Activated T-cell treated with anti-CD3 and anti-CD28 coated beads for 48 hours (primary cell): ENCODE data around the gene CREB5.
A peak's percentile ranks its signal among the peaks of the same experiment; 100 is the strongest.

ENCODE experiments used
- DNase-seq: peaks from one replicate; pipeline ENCODE4 v3.0.0-alpha.2; 2020; ENCODE audit warnings: low read depth

The CREB5 gene

DNA sequence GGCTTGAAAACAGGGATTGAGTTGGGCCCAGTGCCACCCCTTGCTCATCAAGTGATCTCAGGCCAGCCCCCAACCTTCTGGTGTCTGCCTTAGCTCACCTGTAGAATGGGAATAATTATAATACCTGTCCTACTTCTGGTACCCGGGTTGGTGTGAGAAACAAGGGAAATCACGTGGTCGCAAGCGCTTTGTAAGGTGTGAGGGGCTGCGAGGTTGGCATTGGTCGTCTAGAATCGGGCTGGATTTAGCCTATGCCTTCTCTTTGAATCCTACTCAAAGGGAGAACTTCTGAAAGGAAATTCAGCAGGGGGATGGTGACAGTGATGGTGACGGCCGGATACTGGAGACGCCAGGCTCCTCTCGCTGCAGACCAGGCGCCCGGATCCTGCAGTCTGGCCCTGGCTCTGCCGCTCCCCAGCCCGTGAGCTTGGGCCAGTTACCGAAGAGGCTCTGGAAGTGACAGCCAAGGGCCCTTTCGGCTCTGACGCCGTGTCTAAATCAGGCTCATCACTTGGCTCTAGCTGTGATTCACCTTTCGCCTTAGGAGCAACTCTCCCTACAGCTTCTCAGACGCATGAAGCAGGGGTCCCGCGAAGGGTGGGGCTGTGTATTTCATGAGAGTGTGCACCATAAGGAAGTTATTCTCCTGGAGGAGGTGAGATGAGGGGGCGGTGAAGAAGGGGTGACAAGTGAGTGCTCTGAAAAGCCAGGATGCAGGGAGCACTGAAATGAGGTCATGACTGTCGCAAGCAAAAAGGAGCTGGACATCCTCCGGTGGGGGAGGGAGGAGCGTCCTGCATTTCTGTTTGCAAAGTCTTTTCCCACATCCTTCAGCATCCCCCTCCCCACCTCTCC is 4.0 kb upstream of the CREB5 start:
- DNase-seq: no peak

DNA sequence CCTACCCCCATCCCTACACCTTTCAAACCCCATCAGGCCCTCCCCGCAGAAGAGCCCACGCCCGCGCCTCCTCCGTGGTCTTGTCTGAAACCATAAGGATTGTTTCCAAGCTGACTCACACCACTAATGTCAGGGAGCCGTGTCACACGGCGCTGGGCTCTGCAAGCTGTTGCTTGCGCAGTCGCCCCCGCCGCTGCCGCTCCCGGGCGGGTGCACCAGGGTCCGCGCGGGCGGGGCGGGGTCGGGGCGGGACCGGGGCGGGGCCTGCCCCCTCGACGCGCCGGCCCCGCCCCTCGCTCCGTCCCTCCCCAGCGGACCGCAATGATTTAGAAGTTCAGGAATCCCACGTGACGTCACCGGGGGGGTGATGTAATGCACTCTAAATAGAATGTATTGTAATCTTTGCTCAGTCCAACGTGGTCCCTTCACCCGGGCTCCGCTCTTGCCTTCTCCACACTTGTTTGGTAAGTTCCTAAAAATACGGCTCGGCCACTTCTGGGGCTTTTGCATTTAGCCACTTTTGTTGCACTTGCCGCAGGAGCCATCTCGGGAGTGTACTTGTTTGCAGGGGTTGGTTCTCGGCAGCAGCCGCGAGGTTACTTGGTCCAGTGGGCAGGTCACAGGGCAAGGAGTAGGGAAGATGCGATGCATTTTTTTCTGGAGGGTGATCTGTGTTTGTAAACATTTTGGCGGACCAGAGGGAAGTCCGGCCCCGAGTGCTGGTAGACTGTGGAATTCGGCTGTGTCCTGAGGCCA is 3.2 kb upstream of the CREB5 start:
- peak; percentile 68 for DNase-seq

DNA sequence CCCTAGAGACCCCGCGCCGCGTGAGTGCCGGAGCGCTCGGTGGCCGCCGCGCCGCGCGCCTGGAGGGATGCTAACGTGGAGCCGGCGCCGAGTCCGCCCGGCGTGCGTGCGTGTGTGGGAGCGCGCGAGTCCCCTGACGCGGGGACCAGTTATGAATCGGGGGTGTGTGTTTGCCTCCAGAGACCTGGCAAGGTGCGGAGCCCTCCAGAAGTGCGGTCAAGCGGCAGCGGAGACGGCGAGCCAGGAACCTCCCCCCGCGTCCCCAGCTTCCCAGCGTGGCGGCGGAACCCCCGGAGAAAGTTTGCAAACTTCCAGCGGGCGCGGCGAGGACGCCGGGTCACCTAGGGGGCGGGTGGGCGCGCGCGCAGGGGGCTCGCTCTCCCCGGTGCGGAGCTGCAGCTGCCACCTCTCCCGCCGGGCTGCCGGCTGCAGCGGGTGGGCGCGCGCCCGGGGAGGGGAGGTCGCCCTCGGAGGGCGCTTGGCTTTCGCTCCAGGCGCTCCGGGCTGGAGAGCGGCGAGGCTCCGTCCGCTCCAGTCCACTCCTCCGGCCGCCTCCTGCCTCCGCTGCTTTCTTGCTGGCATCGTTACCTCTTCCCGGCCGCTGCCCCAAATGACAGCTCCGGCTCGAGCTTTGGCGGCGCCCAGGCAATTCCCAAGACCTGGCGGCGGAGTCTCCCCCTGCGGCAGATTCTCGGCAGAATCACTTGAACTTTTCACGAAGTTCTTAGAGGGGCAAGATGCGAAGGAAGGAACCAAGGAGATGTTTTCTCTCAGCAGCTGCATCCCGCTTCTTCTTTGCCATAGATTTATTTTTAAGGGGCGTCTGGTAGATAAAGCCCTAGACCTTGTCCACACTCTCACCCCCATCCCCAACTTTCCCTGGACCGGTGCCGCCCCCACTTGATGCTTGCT is 2.3 kb upstream of the CREB5 start:
- DNase-seq: no peak

DNA sequence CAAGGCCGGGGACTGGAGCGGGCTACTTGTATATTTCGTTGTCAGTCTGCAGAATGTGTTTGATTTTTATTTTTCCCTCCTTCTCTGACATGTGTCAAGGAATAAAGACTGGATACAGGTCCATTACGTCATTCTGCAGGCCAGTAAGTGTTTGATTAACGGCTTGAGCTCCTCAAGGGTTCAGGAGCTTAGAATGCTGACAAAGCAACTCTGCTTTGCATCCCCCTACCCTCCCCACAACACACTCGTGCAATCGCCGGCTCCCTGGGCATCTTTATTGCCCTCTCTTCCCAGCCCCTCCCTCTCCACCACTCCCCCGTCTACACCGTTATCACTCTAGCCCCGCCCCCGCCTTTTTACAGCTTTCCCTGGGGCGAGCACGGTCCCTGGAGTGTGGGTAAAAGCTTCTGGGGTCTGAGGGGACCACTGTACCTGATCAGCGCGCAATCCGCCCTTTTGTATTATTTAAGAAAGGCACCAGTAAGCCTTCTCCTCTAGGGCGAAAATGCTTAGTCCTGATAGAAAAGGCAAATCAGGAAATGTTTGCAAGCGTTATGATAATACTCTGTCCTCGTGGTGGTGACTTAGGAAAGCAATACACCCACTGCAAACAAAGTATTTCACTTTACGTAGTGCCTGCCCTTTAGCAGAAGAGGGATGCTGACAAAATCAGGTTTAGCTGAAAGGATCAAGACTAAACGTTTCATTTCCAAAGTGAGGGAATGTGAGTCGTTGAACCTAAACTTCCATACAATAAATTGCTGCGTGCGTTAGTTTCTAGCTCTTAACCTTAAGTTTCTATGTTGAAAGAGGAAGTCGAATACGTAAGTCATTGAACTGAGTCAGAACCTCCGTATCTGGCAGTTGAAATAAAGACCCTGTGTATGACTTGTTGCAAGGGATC is 1.4 kb upstream of the CREB5 start:
- no peak for DNase-seq

DNA sequence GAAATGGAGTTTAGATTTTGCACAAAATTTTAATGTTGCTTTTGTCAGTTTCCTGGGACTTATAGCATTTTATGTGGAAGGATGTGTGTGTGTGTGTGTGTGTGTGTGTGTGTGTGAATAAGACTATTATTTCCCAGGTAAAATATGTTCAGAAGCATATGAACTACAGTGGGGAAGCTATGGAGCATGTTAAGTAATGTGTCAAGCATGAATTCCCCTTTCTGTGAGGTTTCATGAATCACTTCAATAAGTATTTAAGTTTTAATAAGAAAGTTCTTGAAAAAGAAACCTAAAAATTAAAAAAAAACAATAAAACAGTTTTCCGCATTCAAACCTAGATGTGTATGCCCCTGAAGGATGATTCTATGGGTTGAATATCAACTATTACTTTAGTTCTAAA is 693 bp downstream of the CREB5 start:
- DNase-seq: no peak

DNA sequence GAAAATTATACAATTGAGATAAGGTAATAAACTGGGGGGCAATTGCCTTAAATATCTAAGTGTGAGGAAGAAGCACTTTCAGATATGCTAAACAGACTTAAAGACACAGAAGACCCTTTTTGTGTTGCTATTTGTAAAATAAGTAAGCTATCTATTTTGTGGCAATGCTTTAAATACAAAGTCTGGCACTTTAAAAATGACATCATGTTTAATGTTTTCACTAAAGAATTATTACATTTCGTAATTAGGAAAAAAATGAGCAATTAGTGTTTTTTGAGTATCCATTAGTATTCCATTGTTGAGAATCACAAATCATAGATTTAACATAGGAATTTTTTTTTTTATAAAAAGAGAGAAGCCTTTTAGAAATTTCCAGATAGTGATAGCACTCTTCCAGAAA is 2.1 kb downstream of the CREB5 start:
- no peak for DNase-seq

DNA sequence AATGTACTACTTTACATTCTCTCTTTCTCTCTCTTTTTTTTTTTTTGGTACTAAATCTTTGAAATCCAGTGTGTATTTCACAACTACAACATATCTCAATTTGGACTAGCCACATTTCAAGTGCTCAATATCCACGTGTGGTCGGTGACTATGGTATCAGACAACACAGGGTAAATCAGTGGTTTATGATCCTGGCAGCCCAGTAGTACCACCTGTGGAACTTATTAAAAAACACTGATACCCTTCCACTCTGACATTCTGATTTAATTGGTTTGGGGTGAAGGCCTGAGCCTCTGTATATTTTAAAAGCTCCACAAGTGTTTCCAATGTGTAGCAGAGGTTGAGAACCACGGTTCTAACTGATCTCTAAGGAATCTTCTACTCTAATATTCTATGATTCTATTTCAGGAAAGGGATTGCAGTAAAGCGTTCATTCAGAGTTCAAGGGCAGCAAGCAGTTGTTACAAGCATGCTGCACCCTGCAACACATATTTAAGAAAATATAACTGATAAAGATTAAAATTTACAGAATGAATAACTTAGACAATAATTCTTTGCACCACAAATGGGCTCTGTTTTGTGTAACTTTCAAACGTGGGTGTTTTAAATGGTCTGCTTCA is 5.1 kb downstream of the CREB5 start:
- DNase-seq: no peak

DNA sequence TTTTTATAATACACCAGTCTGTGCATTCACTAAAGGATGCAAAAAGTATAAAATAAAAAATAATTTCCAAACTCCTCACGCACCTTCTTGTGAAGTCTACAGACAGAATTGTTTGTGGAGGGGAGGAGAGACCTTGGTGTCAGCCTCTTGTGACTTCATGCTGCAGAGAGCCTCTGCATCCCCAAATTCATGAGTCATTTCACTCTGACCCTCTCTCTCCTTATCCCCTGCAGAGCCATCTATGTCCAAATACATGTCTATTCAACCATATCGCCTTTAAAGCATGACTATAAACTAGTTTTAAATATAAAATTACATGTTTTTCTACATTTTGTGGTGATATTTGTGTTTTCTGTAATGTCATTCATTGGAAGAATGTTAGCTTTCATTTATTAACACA is 6.0 kb downstream of the CREB5 start:
- DNase-seq: no peak

DNA sequence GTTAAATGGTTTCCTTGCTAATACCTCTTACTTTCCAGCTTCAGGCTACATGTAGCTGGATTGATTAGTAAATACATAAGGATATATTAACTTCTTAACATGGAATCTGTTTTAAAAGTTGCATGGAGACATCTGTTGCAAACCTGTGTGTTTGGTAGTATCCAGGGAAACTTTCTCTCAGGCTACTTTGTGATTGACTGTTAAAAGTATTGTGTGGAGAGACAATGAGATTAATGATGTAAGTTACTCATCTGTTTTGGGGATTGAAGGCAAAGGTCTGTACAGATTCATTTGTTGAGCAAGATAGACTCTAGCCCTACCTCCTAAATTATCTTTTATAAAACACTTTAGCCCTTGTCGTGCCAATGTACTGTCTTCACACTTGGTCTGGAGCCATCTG is 6.6 kb downstream of the CREB5 start:
- DNase-seq: no peak

DNA sequence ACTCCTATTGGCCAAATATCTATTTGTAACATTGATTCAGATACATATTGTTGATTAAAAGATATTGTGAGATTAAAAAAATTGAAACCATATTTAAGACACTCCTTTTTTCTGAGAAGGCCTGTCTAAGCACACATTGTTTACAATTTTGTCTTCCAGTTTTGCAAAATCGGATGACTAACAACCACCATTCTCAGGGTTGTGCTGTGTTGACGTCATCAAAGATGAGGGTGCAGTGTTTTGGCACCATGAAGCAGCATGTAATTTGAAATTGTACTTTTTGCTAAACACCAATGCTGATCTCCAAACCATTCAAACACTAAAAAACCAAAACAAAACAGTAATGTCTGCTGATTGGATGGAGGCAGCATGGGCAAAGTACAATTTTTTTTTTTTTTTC is 7.4 kb downstream of the CREB5 start:
- no peak for DNase-seq

DNA sequence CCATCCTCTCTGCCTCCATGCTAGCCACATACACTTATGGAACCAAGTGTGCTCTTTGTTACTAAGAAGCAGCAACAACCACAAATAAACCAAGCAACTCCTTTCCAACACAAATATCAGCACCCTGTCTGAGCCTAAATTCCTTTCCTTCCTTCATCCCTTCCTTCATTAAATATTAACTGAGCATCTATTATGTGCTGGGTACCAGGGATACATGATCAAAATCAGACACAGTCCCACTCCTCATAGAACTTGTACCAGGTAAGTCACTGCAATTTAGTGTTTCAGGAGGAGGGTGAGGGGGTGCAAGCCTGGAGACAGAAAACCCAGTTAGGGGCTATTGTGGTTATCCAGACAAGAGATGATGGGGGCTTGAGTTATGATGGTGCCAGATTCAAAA is 10.8 kb downstream of the CREB5 start:
- DNase-seq: no peak

DNA sequence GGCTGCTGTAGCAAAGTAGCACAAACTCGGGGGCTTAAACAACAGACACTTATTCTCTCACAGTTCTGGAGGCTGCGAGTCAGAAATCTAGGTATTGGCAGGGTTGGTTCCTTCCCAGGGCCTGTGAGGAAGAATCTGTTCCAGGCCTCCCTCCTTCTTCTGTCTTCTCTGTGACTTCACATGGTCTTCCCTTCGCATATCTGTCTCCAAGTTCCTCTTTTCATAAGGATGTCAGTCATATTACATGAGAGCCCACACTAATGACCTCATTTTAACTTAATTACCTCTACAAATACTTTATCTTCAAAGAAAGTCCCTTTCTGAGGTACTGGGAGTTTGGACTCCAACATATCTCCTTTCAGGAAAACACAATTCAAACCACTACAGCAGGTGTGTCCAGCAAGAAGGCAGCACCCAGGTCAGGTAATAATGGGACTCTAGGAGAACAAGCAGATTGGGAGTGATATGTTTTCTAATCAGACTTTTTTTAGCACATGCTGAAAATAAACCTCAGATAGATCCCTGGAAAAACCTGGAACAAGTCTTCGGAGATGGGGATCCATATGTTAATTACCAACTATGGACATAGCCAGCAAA is 11.7 kb downstream of the CREB5 start:
- DNase-seq: no peak

DNA sequence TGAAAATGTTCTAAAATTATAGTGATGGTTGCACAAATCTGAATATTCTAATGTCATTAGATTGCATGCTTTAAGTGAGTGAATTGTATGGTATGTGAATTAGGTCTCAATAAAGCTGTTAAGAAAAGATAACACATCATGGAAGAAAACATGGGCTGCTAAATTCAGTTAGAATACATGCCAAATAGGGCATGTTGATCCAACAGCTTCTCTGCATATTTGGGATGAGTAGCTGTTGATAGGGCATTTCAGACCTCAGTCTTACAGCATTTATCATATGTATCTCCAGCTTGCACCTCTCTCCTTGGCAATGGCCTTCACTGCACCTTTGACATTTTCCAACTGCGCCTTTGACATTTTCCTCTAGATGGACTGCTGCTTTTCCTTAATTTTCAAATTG is 13.2 kb downstream of the CREB5 start:
- no peak for DNase-seq

DNA sequence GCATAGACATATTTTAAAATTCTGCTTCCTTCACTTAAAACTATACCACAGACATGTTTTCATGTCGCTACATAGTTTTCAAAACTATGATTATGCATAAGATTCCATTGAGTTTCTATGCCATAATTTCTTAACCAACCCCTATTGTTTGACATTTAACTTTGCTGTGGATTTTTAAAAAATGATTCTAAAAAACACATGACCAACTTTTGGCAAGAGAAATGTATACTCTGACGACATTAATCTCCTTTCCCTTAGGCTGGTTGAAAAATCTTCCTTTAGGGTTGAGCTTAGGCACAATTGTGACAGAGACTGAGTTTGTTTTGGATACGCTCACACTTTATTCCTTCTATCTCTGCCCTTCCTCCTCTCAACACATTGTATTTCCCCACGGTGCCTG is 14.9 kb downstream of the CREB5 start:
- no peak for DNase-seq

DNA sequence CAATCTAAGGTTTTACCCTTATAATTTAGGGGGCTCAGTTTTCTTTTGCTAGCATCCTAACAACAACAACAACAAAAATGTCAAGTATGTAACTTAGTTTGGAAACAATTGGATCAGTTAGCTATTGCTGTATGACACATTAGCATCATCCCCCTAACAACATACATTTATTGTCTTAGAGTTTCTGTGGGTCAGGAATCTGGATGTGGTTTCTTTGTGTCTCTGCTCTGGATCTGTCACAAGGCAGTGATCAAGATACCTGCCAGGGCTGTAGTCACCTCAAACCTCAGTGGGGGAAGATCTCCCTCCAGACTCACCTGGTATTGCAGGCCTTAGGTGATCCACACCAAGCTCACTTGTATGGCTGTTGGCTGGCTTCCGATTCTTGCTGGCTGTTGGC is 18.3 kb downstream of the CREB5 start:
- no peak for DNase-seq

DNA sequence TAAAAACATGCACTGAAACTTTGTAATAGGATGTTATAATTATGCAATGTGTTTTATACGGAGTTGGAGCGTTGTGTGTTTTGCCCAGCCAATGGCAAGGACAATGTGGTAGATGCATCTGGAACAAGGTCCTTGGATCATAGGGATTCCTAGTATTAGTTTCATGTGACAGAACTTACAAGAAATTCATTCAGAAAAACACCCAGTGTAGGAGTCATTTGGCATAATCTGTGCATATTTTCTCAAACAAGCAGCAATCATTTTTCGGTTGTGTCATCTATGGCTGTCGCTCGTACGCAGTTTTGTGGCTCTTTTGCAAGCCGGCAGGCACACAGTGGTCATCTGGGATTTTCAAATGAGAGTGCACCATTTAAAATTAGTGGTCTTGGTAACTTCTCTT is 19.8 kb downstream of the CREB5 start:
- no peak for DNase-seq

DNA sequence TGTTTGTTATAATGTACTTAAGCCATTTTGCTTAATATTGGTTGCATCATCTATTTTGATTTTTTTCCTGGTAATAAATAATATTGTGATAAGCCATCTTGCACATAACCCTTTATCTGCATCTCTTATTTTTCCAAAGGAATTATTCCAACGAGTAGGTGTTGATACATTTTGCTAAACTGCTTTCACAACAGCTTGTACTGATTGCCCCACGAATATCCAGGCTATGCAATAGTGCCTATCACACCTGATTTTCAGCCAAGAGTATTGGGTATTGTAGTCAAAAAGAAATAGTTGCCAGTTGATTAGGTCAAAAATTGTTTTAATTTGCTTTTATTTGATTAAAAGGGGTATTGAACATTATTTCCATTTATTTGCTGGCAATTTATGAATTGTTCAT is 20.7 kb downstream of the CREB5 start:
- DNase-seq: no peak

DNA sequence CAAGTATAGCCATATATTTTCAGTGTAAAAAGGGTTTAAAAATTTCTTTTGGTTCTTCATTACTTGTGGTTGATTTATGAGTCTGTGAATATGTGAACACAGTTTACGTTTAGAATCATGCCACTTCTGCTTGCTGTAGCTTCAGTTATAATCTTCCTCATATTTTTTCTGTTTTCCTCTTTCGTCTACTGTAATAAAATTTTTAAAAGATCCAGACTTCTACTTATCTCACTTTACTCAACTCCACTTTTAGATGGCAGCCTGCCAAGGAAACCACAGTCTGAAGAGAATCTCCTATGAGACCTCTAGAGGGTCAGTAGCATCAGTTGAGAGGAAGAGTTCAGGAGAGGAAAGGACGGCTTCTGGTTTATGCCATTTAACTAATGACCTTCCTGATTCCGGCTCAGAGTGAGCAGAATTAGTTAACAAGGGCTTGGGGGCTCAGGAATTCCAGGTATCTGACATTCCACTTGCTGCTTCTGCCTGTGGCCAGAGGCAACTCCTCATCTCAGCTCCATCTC is 21.4 kb downstream of the CREB5 start:
- no peak for DNase-seq

DNA sequence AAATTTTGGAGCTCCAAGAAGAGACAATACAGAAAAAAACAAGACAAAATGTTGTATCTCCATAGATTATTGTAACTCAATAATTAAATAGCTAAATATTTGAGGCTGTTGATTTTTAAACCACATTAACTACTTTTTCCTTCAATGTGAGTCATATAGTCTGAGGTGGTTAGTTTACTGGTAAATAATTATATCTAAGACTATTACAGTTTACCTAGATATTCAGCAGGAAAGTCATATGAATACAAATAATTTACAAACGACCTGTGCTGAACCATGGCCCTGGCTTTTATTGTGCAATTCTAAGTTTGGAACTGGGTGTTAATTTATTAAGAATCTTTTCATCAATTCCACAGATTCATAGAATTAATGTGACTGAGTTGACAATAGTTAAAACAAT is 22.2 kb downstream of the CREB5 start:
- no peak for DNase-seq

DNA sequence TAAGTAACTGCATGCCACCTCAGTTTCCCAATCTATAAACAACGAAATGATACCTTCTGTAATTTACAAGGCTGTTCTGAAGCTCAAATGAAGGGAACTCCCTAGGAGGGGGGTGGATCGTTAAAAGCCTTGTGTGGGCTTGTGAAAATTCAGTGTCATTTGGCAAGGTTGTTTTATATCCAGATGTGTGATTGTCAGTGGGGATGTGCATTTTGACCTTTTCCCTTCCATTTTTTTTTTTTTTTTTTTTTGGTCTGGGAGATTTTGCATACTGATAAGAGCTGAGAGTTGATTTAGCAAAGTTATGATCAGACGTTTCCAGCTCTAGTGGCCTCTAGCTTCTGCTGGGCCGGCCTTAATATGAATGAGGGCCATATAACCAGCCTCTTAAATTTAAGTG is 22.8 kb downstream of the CREB5 start:
- DNase-seq: no peak
